Suppressor macrophage (primary cell): ENCODE results near the gene KIF12.
A peak's percentile ranks its signal among the peaks of the same experiment; 100 is the strongest.

Source experiments
- DNase-seq, 4 experiments: peaks; one replicate each; pipeline ENCODE4 v3.0.0-alpha.2; 2020 to 2022

The KIF12 gene

GRCh38 chr9:114123031-114123977 is 24.2 kb upstream of the KIF12 start:
- DNase-seq = no peak

- no peak for DNase-seq
Measured at GRCh38 chr9:114122136-114123027, 23.3 kb upstream of the KIF12 start.

- DNase-seq = no peak
Measured at GRCh38 chr9:114121227-114122135, 22.4 kb upstream of the KIF12 start.

GRCh38 chr9:114120192-114121014 is 21.3 kb upstream of the KIF12 start:
- no peak for DNase-seq

- DNase-seq = no peak
Measured at GRCh38 chr9:114119242-114120191, 20.4 kb upstream of the KIF12 start.

GRCh38 chr9:114117996-114118830 is 19.1 kb upstream of the KIF12 start:
- DNase-seq = no peak

- no peak for DNase-seq
Measured at GRCh38 chr9:114117614-114117995, 18.5 kb upstream of the KIF12 start.

- DNase-seq = no peak
Measured at GRCh38 chr9:114116126-114116747, 17.1 kb upstream of the KIF12 start.

- no peak for DNase-seq
Measured at GRCh38 chr9:114115654-114116125, 16.6 kb upstream of the KIF12 start.

GRCh38 chr9:114114364-114114763 is 15.3 kb upstream of the KIF12 start:
- no peak for DNase-seq

- DNase-seq = no peak
Measured at GRCh38 chr9:114112778-114113584, 13.9 kb upstream of the KIF12 start.

GRCh38 chr9:114112325-114112724 is 13.2 kb upstream of the KIF12 start:
- DNase-seq = no peak

GRCh38 chr9:114110180-114110579 is 11.1 kb upstream of the KIF12 start:
- no peak for DNase-seq

GRCh38 chr9:114109124-114109523 is 10.0 kb upstream of the KIF12 start:
- no peak for DNase-seq

GRCh38 chr9:114108016-114108833 is 9.1 kb upstream of the KIF12 start:
- DNase-seq = peak; percentile 72 to 89 (median 84)

GRCh38 chr9:114107286-114108001 is 8.4 kb upstream of the KIF12 start:
- no peak for DNase-seq
